HG03378 (cell line): Measurements from ENCODE around the gene NAT8L.

Experiments
- ATAC-seq: cut with Tn5 transposase; IDR thresholded peaks from one replicate; pipeline ENCODE4 v1.9.1; 2021; ENCODE audit warnings: mild to moderate bottlenecking, moderate library complexity; ENCODE audit not compliant: unreplicated experiment

The NAT8L gene

GRCh38 chr4:2062808-2063524, 3.8 kb downstream of the NAT8L start:
- no peak for ATAC-seq

- ATAC-seq = no peak
These were observed 4.6 kb downstream of the NAT8L start for GRCh38 chr4:2063557-2064275.

- no peak for ATAC-seq
These were observed 5.3 kb downstream of the NAT8L start for GRCh38 chr4:2064276-2064991.

- no peak for ATAC-seq
These were observed 6.2 kb downstream of the NAT8L start for GRCh38 chr4:2065106-2065930.

GRCh38 chr4:2066011-2066551, 7.0 kb downstream of the NAT8L start:
- ATAC-seq = no peak

- ATAC-seq = no peak
These were observed 7.7 kb downstream of the NAT8L start for GRCh38 chr4:2066571-2067445.

GRCh38 chr4:2067446-2068197, 8.5 kb downstream of the NAT8L start:
- no peak for ATAC-seq

GRCh38 chr4:2068198-2068470, 9.0 kb downstream of the NAT8L start:
- no peak for ATAC-seq

- ATAC-seq = no peak
These were observed 9.4 kb downstream of the NAT8L start for GRCh38 chr4:2068566-2068965.

- ATAC-seq = no peak
These were observed 10.2 kb downstream of the NAT8L start for GRCh38 chr4:2069161-2069971.

- no peak for ATAC-seq
These were observed 10.9 kb downstream of the NAT8L start for GRCh38 chr4:2069986-2070385.

- no peak for ATAC-seq
These were observed 11.5 kb downstream of the NAT8L start for GRCh38 chr4:2070421-2071251.

GRCh38 chr4:2071252-2071911, 12.3 kb downstream of the NAT8L start:
- ATAC-seq = no peak

- ATAC-seq = no peak
These were observed 13.1 kb downstream of the NAT8L start for GRCh38 chr4:2071912-2072867.

- no peak for ATAC-seq
These were observed 14.1 kb downstream of the NAT8L start for GRCh38 chr4:2072971-2073807.
